ENCODE measurements around the gene ATXN7L3.

Gene ATXN7L3

DNA sequence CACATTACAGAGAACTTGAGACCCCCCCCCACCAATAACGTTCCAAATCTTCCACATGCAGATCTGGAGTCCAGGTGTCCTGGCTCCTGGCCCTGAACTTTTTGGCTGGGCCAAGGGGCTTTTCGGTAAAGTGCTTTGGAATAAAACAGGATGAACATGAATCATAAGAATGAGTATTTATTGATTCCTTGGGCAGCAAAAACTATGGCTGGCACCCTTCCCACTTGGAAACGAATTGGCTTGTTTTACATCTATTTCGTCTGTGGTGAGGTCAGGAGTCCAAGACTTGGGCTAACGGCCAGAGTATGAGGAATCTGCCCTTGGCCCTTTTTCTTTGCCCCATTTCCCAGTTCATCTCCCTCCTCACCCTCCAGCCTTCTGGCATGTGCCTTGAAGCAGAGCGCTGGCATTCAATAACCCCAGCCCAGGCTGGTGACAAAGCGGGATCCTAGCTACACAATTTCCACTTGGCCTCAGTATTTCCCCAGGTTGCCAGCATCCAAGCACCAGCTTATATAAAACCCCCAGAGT, 23.9 kb upstream of the ATXN7L3 start:
- peaks cover 8% of the 10 kb centered on the region for H3K4me1 ChIP-seq (ENCODE audit: control insufficient read depth, insufficient read depth, low read depth, low read length)
- no peaks in the 10 kb centered on the region for H3K27me3 ChIP-seq (ENCODE audit: control insufficient read depth in 1 of 2, insufficient read depth in 1 of 2, low read length in 2 of 2)
- H3K79me1 ChIP-seq (replicated peaks; ENCODE audit: low read length, poor library complexity, severe bottlenecking), result no peaks in the 10 kb centered on the region
- no peak overlapping the region for H4K91ac ChIP-seq (ENCODE audit: low read length)
- no peak overlapping the region for H2BK15ac ChIP-seq (ENCODE audit: low read depth, poor library complexity, severe bottlenecking)
- no peak overlapping the region for H2BK12ac ChIP-seq (ENCODE audit: low read length in 2 of 2)
- H3K4me3 ChIP-seq (ENCODE audit: insufficient read depth in 1 of 2, low read depth in 1 of 2, low read length in 2 of 2), result peak overlapping the region in 1 of 2 experiments; percentile 31
- H2BK5ac ChIP-seq (ENCODE audit: low read depth, low read length, poor library complexity, severe bottlenecking), result no peak overlapping the region
- peak overlapping the region; percentile 19 for H2BK120ac ChIP-seq (ENCODE audit: low read depth, low read length)
- no peak overlapping the region for H3K14ac ChIP-seq (ENCODE audit: low read length in 2 of 2)
- peak overlapping the region in 1 of 2 experiments; percentile 5 for H3K18ac ChIP-seq (ENCODE audit: low read depth in 1 of 2, low read length in 2 of 2)
- no peak overlapping the region for H3K23ac ChIP-seq (ENCODE audit: low read length in 2 of 2)
- no peak for DNase-seq
- no peaks in the 10 kb centered on the region for H3K9me3 ChIP-seq (ENCODE audit: control insufficient read depth, low read length)
- peak overlapping the region; percentile 95 for H3K9ac ChIP-seq (ENCODE audit: low read length)
- H3K36me3 ChIP-seq (ENCODE audit: control insufficient read depth in 1 of 2, insufficient read depth in 2 of 2, low read depth in 1 of 2, low read length in 2 of 2), result no peaks in the 10 kb centered on the region
- no peak overlapping the region for H2AK5ac ChIP-seq (ENCODE audit: low read length, severe bottlenecking)
- no peak overlapping the region for H4K8ac ChIP-seq (ENCODE audit: low read length)
- no peak overlapping the region for H3K27ac ChIP-seq (ENCODE audit: low read length, poor library complexity, severe bottlenecking)
- no peak overlapping the region for H3K4ac ChIP-seq (ENCODE audit: low read depth in 1 of 2, low read length in 2 of 2)
- no peak overlapping the region for H2AFZ ChIP-seq (ENCODE audit: low read depth, low read length)
- WGBS, result 97% methylated on average over 7 of the region's 7 CpGs
- H3K4me2 ChIP-seq (ENCODE audit: low read length, poor library complexity, severe bottlenecking), result no peak overlapping the region

DNA sequence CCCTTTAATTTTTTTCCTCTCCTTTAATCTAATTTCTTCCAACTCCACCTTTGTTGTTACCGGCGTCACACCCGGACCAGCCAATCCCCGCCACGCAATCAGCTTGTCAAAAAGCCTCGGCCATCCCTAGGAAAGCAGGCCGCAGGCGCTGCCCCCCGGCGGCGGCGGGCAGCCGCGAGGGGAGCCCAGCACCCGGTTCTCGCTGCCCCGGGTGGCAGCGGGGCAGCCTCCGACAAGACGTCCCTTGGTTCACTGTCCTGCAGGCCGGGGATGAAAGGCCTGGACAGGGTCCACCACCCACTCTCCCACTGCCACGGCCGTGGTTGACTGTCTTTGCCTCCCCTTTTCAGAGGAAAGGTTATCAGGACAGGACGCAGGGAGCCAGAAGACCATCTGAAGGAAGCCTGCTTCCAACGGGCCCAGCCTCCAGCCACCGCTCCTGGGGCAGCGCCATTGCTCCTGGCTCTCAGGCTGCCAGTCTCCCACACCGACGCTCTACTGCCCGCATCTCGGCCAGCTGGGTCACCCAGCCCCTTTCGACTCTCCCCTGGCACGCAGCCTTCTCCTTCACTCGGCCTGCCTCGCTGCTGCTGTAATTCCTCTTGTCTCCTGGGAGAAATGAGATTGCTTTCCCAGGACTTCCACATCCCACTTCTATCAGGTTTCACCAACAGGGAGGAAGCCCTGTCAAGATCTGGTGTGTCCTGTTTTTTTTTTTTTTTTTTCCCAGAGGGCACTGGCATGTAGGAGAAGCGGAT, 22.6 kb upstream of the ATXN7L3 start:
- peak overlapping the region; percentile 72 for H4K8ac ChIP-seq (ENCODE audit: low read length)
- H2BK5ac ChIP-seq (ENCODE audit: low read depth, low read length, poor library complexity, severe bottlenecking), result no peak overlapping the region
- H2AK5ac ChIP-seq (ENCODE audit: low read length, severe bottlenecking), result no peak overlapping the region
- H3K27me3 ChIP-seq (ENCODE audit: control insufficient read depth in 1 of 2, insufficient read depth in 1 of 2, low read length in 2 of 2), result no peaks in the 10 kb centered on the region
- peak overlapping the region; percentile 90 for H3K4me2 ChIP-seq (ENCODE audit: low read length, poor library complexity, severe bottlenecking)
- H3K4ac ChIP-seq (ENCODE audit: low read depth in 1 of 2, low read length in 2 of 2), result peak overlapping the region; percentile 41 to 62
- WGBS, result 1% methylated on average over 32 of the region's 36 CpGs
- H3K27ac ChIP-seq (ENCODE audit: low read length, poor library complexity, severe bottlenecking), result peak overlapping the region; percentile 87
- H3K79me1 ChIP-seq (replicated peaks; ENCODE audit: low read length, poor library complexity, severe bottlenecking), result no peaks in the 10 kb centered on the region
- H2BK120ac ChIP-seq (ENCODE audit: low read depth, low read length), result no peak overlapping the region
- H2BK15ac ChIP-seq (ENCODE audit: low read depth, poor library complexity, severe bottlenecking), result peak overlapping the region; percentile 90
- H3K14ac ChIP-seq (ENCODE audit: low read length in 2 of 2), result no peak overlapping the region
- H3K36me3 ChIP-seq (ENCODE audit: control insufficient read depth in 1 of 2, insufficient read depth in 2 of 2, low read depth in 1 of 2, low read length in 2 of 2), result no peaks in the 10 kb centered on the region
- H3K4me1 ChIP-seq (ENCODE audit: control insufficient read depth, insufficient read depth, low read depth, low read length), result peaks cover 17% of the 10 kb centered on the region
- peak overlapping the region in 1 of 2 experiments; percentile 81 for H3K23ac ChIP-seq (ENCODE audit: low read length in 2 of 2)
- H3K4me3 ChIP-seq (ENCODE audit: insufficient read depth in 1 of 2, low read depth in 1 of 2, low read length in 2 of 2), result peak overlapping the region; percentile 24 to 89
- peak overlapping the region; percentile 60 for H2AFZ ChIP-seq (ENCODE audit: low read depth, low read length)
- peak overlapping the region; percentile 23 to 31 for H2BK12ac ChIP-seq (ENCODE audit: low read length in 2 of 2)
- H4K91ac ChIP-seq (ENCODE audit: low read length), result peak overlapping the region; percentile 86
- DNase-seq, result peak; percentile 88
- H3K9me3 ChIP-seq (ENCODE audit: control insufficient read depth, low read length), result no peaks in the 10 kb centered on the region
- H3K9ac ChIP-seq (ENCODE audit: low read length), result peak overlapping the region; percentile 95
- peak overlapping the region; percentile 86 to 92 for H3K18ac ChIP-seq (ENCODE audit: low read depth in 1 of 2, low read length in 2 of 2)

DNA sequence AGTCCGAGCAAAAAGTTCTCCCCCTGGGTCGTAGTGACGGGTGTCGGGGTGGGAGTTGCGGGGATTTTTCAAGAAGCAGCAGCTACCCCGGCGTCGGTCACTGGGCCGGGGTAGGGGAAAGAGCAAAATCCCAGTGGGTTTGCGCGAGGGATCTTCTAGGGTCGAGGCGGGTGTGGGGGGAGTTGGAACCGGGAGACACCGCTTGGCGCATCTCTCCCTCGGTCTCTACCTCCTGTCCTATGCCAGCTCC, 22.1 kb upstream of the ATXN7L3 start:
- Histone ChIP-seq H3K27me3 (ENCODE audit: control insufficient read depth in 1 of 2, insufficient read depth in 1 of 2, low read length in 2 of 2) (no peaks in the 10 kb centered on the region), H3K4me3 (ENCODE audit: insufficient read depth in 1 of 2, low read depth in 1 of 2, low read length in 2 of 2) (peak overlapping the region; percentile 89 to 95), H2BK12ac (ENCODE audit: low read length in 2 of 2) (no peak overlapping the region), H2AK5ac (ENCODE audit: low read length, severe bottlenecking) (no peak overlapping the region), H3K9ac (ENCODE audit: low read length) (peak overlapping the region; percentile 95), H3K36me3 (ENCODE audit: control insufficient read depth in 1 of 2, insufficient read depth in 2 of 2, low read depth in 1 of 2, low read length in 2 of 2) (peaks cover under 1 to 2% of the 10 kb centered on the region in 2 experiments), H3K18ac (ENCODE audit: low read depth in 1 of 2, low read length in 2 of 2) (peak overlapping the region; percentile 44 to 60), H2BK15ac (ENCODE audit: low read depth, poor library complexity, severe bottlenecking) (peak overlapping the region; percentile 98), H3K23ac (ENCODE audit: low read length in 2 of 2) (no peak overlapping the region), H3K9me3 (ENCODE audit: control insufficient read depth, low read length) (no peaks in the 10 kb centered on the region), H3K4ac (ENCODE audit: low read depth in 1 of 2, low read length in 2 of 2) (no peak overlapping the region), H4K8ac (ENCODE audit: low read length) (no peak overlapping the region), H3K4me1 (ENCODE audit: control insufficient read depth, insufficient read depth, low read depth, low read length) (peaks cover 19% of the 10 kb centered on the region), H3K79me1 (replicated peaks; ENCODE audit: low read length, poor library complexity, severe bottlenecking) (no peaks in the 10 kb centered on the region), H3K4me2 (ENCODE audit: low read length, poor library complexity, severe bottlenecking) (peak overlapping the region; percentile 84), H3K27ac (ENCODE audit: low read length, poor library complexity, severe bottlenecking) (peak overlapping the region; percentile 81), H2AFZ (ENCODE audit: low read depth, low read length) (no peak overlapping the region), H2BK5ac (ENCODE audit: low read depth, low read length, poor library complexity, severe bottlenecking) (no peak overlapping the region), H4K91ac (ENCODE audit: low read length) (no peak overlapping the region), H3K14ac (ENCODE audit: low read length in 2 of 2) (no peak overlapping the region), H2BK120ac (ENCODE audit: low read depth, low read length) (peak overlapping the region; percentile 29)
- WGBS, result 2% methylated on average over 11 of the region's 17 CpGs
- DNase-seq, result no peak

DNA sequence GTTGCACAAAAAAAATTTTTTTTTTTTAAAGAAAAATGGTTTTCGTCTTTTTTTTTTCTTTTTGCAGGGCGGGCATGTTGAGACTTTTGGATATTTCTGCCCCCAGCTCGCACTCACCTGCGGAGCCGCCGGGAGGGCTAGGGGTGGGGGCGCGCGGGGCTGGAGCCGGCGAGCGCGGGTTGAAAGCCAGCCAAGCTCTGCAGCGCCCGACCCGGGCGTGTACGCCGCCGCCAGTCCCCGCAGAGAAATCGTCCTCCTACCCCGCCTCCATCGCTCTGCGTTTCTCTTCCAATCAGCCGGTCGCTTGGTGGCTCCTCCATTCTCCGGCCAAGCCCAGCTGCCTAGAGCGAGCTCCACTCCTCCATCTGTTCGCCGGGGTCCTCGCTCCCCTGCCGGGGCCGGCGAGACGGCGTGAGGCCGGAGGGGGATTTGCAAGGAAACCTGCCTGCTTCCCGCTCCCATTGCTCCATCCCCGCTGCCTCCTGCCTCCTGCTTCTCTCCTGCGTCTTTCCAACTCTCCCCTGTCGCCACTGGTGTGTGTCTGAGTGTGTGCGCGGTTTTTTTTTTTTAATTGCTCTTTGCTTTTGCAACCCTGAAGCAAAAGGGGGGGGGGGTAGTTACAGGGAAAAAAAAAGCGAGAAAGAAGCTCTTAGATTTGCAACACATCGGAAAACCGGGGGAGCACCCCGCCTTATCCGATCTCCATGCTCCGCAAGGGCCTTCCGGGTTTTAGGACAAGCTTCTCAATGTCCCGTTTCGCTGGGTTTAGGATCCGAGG, 21.6 kb upstream of the ATXN7L3 start:
- Histone ChIP-seq H3K9me3 (ENCODE audit: control insufficient read depth, low read length) (no peaks in the 10 kb centered on the region), H2BK120ac (ENCODE audit: low read depth, low read length) (peak overlapping the region; percentile 29), H3K36me3 (ENCODE audit: control insufficient read depth in 1 of 2, insufficient read depth in 2 of 2, low read depth in 1 of 2, low read length in 2 of 2) (peaks cover 6 to 7% of the 10 kb centered on the region in 2 experiments), H2AK5ac (ENCODE audit: low read length, severe bottlenecking) (no peak overlapping the region), H2BK15ac (ENCODE audit: low read depth, poor library complexity, severe bottlenecking) (peak overlapping the region; percentile 98), H3K4me1 (ENCODE audit: control insufficient read depth, insufficient read depth, low read depth, low read length) (peaks cover 22% of the 10 kb centered on the region), H2BK5ac (ENCODE audit: low read depth, low read length, poor library complexity, severe bottlenecking) (peak overlapping the region; percentile 60), H3K14ac (ENCODE audit: low read length in 2 of 2) (peak overlapping the region in 1 of 2 experiments; percentile 57), H4K8ac (ENCODE audit: low read length) (peak overlapping the region; percentile 52), H3K27me3 (ENCODE audit: control insufficient read depth in 1 of 2, insufficient read depth in 1 of 2, low read length in 2 of 2) (no peaks in the 10 kb centered on the region), H3K9ac (ENCODE audit: low read length) (peak overlapping the region; percentile 95), H3K27ac (ENCODE audit: low read length, poor library complexity, severe bottlenecking) (peak overlapping the region; percentile 81), H2BK12ac (ENCODE audit: low read length in 2 of 2) (no peak overlapping the region), H3K4ac (ENCODE audit: low read depth in 1 of 2, low read length in 2 of 2) (peak overlapping the region; percentile 29 to 75), H3K4me3 (ENCODE audit: insufficient read depth in 1 of 2, low read depth in 1 of 2, low read length in 2 of 2) (peak overlapping the region; percentile 89 to 95), H3K79me1 (replicated peaks; ENCODE audit: low read length, poor library complexity, severe bottlenecking) (peaks cover under 1% of the 10 kb centered on the region), H3K4me2 (ENCODE audit: low read length, poor library complexity, severe bottlenecking) (peak overlapping the region; percentile 84), H3K18ac (ENCODE audit: low read depth in 1 of 2, low read length in 2 of 2) (peak overlapping the region; percentile 60 to 92), H4K91ac (ENCODE audit: low read length) (no peak overlapping the region), H3K23ac (ENCODE audit: low read length in 2 of 2) (peak overlapping the region in 1 of 2 experiments; percentile 46), H2AFZ (ENCODE audit: low read depth, low read length) (no peak overlapping the region)
- DNase-seq, result peak; percentile 93
- under 1% methylated on average over 50 of the region's 54 CpGs for WGBS

All from mesenchymal stem cell (in vitro differentiated cells and primary cell).